Ectodermal cell (in vitro differentiated cells): Measurements from ENCODE around the gene HEMK1.

Source experiments
- H3K27ac ChIP-seq: 2 replicates; pipeline ENCODE4 v1.7.0; 2013; ENCODE audit warnings: mild to moderate bottlenecking, low read depth, low read length; ENCODE audit not compliant: insufficient read depth, poor library complexity, severe bottlenecking
- H3K27me3 ChIP-seq: 2 replicates; pipeline ENCODE4 v1.7.0; 2013; ENCODE audit warnings: mild to moderate bottlenecking, low read length; ENCODE audit not compliant: insufficient read depth, control insufficient read depth, poor library complexity, severe bottlenecking
- H3K36me3 ChIP-seq: one replicate; pipeline ENCODE4 v1.7.0; 2013; ENCODE audit warnings: low read length; ENCODE audit not compliant: control insufficient read depth, insufficient read depth
- H3K4me1 ChIP-seq: one replicate; pipeline ENCODE4 v1.7.0; 2013; ENCODE audit warnings: low read length; ENCODE audit not compliant: control insufficient read depth, insufficient read depth
- H3K4me3 ChIP-seq: 2 replicates; pipeline ENCODE4 v1.7.0; 2013; ENCODE audit warnings: low read depth, low read length, control low read depth; ENCODE audit not compliant: insufficient read depth
- H3K9me3 ChIP-seq: 2 replicates; pipeline ENCODE4 v1.7.0; 2013; ENCODE audit warnings: mild to moderate bottlenecking, low read length, moderate library complexity; ENCODE audit not compliant: control insufficient read depth
- WGBS, 2 experiments: methylation state at CpG; one replicate each; pipeline ENCODE4 v1.1.7; 2013; ENCODE audit warnings: missing lambda C conversion rate in 2 of 2; 5-methylcytosine and 5-hydroxymethylcytosine counted together

The HEMK1 gene

GRCh38 chr3:50545781-50546180 lies 23.5 kb upstream of the HEMK1 start:
- Histone ChIP-seq H3K9me3 (no peaks in the 10 kb centered on the region), H3K4me3 (no peak overlapping the region), H3K4me1 (no peaks in the 10 kb centered on the region), H3K27me3 (no peaks in the 10 kb centered on the region), H3K36me3 (no peaks in the 10 kb centered on the region), H3K27ac (no peak overlapping the region)
- 75 to 76% methylated on average over 1 of the region's 1 CpG for WGBS, 2 experiments

- Histone ChIP-seq H3K4me1 (no peaks in the 10 kb centered on the region), H3K27ac (no peak overlapping the region), H3K9me3 (no peaks in the 10 kb centered on the region), H3K4me3 (no peak overlapping the region), H3K27me3 (no peaks in the 10 kb centered on the region), H3K36me3 (no peaks in the 10 kb centered on the region)
- WGBS, 2 experiments = 74 to 83% methylated on average over 3 of the region's 3 CpGs
These were observed 20.1 kb upstream of the HEMK1 start for GRCh38 chr3:50549226-50549625.

- H3K4me3 ChIP-seq = no peak overlapping the region
- no peaks in the 10 kb centered on the region for H3K4me1 ChIP-seq
- no peak overlapping the region for H3K27ac ChIP-seq
- H3K27me3 ChIP-seq = no peaks in the 10 kb centered on the region
- no peaks in the 10 kb centered on the region for H3K36me3 ChIP-seq
- H3K9me3 ChIP-seq = no peaks in the 10 kb centered on the region
- WGBS, 2 experiments = 60 to 62% methylated on average over 13 of the region's 13 CpGs
These were observed 19.1 kb upstream of the HEMK1 start for GRCh38 chr3:50550079-50550736.

GRCh38 chr3:50551054-50551659 lies 18.2 kb upstream of the HEMK1 start:
- H3K27ac ChIP-seq = no peak overlapping the region
- H3K4me3 ChIP-seq = no peak overlapping the region
- no peaks in the 10 kb centered on the region for H3K4me1 ChIP-seq
- no peaks in the 10 kb centered on the region for H3K27me3 ChIP-seq
- H3K36me3 ChIP-seq = no peaks in the 10 kb centered on the region
- 69 to 73% methylated on average over 9 of the region's 9 CpGs for WGBS, 2 experiments
- H3K9me3 ChIP-seq = no peaks in the 10 kb centered on the region

GRCh38 chr3:50551681-50552435 lies 17.5 kb upstream of the HEMK1 start:
- WGBS, 2 experiments = 89 to 92% methylated on average over 7 of the region's 7 CpGs
- Histone ChIP-seq H3K4me1 (no peaks in the 10 kb centered on the region), H3K27me3 (no peaks in the 10 kb centered on the region), H3K4me3 (no peak overlapping the region), H3K36me3 (no peaks in the 10 kb centered on the region), H3K27ac (no peak overlapping the region), H3K9me3 (no peaks in the 10 kb centered on the region)

GRCh38 chr3:50552598-50552997 lies 16.7 kb upstream of the HEMK1 start:
- no peak overlapping the region for H3K27ac ChIP-seq
- H3K9me3 ChIP-seq = no peaks in the 10 kb centered on the region
- no peaks in the 10 kb centered on the region for H3K27me3 ChIP-seq
- H3K4me3 ChIP-seq = no peak overlapping the region
- no peaks in the 10 kb centered on the region for H3K4me1 ChIP-seq
- H3K36me3 ChIP-seq = no peaks in the 10 kb centered on the region
- 93 to 94% methylated on average over 9 of the region's 9 CpGs for WGBS, 2 experiments

- H3K27me3 ChIP-seq = no peaks in the 10 kb centered on the region
- WGBS, 2 experiments = 86 to 92% methylated on average over 5 of the region's 5 CpGs
- no peak overlapping the region for H3K4me3 ChIP-seq
These were observed 14.8 kb upstream of the HEMK1 start for GRCh38 chr3:50554553-50554952.

GRCh38 chr3:50557106-50557505 lies 12.2 kb upstream of the HEMK1 start:
- Histone ChIP-seq H3K27me3 (no peaks in the 10 kb centered on the region), H3K4me3 (no peak overlapping the region), H3K27ac (no peak overlapping the region), H3K4me1 (no peaks in the 10 kb centered on the region), H3K9me3 (no peaks in the 10 kb centered on the region), H3K36me3 (no peaks in the 10 kb centered on the region)
- WGBS, 2 experiments = 76 to 80% methylated on average over 8 of the region's 8 CpGs

More at GRCh38 chr3:50554553-50554952, 14.8 kb upstream of the HEMK1 start:
- Histone ChIP-seq H3K4me1 (no peaks in the 10 kb centered on the region), H3K27ac (no peak overlapping the region), H3K36me3 (no peaks in the 10 kb centered on the region), H3K9me3 (no peaks in the 10 kb centered on the region)

GRCh38 chr3:50557915-50558314 lies 11.4 kb upstream of the HEMK1 start:
- no peak overlapping the region for H3K4me3 ChIP-seq
- no peaks in the 10 kb centered on the region for H3K36me3 ChIP-seq
- no peaks in the 10 kb centered on the region for H3K9me3 ChIP-seq
- 85 to 86% methylated on average over 7 of the region's 7 CpGs for WGBS, 2 experiments
- H3K27me3 ChIP-seq = no peaks in the 10 kb centered on the region
- no peak overlapping the region for H3K27ac ChIP-seq
- no peaks in the 10 kb centered on the region for H3K4me1 ChIP-seq

GRCh38 chr3:50559702-50560101 lies 9.6 kb upstream of the HEMK1 start:
- Histone ChIP-seq H3K4me3 (no peak overlapping the region), H3K27me3 (no peaks in the 10 kb centered on the region), H3K27ac (no peak overlapping the region), H3K9me3 (no peaks in the 10 kb centered on the region), H3K36me3 (no peaks in the 10 kb centered on the region), H3K4me1 (no peaks in the 10 kb centered on the region)
